ENCODE data around the gene IKZF1. TPM values are rescaled to one million over a fixed set of nuclear protein-coding genes. Genes with fewer than 3 reads are reported as not detected.

The IKZF1 gene
- total and polyA plus RNA-seq, 2 of the 13 experiments (the other 11 are each of a cell fraction or from before 2014, with no cell fraction given) = not detected

GRCh38 chr7:50411332-50411731, 106.8 kb downstream of the IKZF1 start:
- no peaks in the 10 kb centered on the region for H3K9me3 ChIP-seq (ENCODE audit: low read length)
- no peak overlapping the region for H2AFZ ChIP-seq (ENCODE audit: low read length)
- POLR2A ChIA-PET = no interaction called here
- intact Hi-C loops (cut with micrococcal nuclease; ENCODE audit: unreplicated experiment) = no loop called here
- no peak overlapping the region for H3K27ac ChIP-seq (ENCODE audit: extremely low read length, insufficient read depth, low read length)
- 19% methylated on average over 6 of the region's 6 CpGs for WGBS (ENCODE audit: low lambda C conversion rate)
- BruUV-seq (replicated peaks) = no TSS peak
- DNase-seq (ENCODE audit: low spot score) (no peak), ATAC-seq (no peak), FAIRE-seq (no peak)
- no peak overlapping the region for H3K4me3 ChIP-seq (replicated peaks in 1 of 3; ENCODE audit: insufficient read depth in 1 of 3, low read depth in 2 of 3, low read length in 3 of 3)
- TF ChIP-seq JUN (CRISPR knock-in tag; IDR thresholded peaks at IDR 0.05) (no peak), ZMAT3 (CRISPR knock-in tag; conservative IDR thresholded peaks at IDR 0.05) (no peak), ZNF672 (CRISPR knock-in tag; IDR thresholded peaks at IDR 0.05) (no peak), HNRNPK (IDR thresholded peaks at IDR 0.05; ENCODE audit: low read depth, low read length, poor library complexity, severe bottlenecking) (no peak), ZNF740 (CRISPR knock-in tag; IDR thresholded peaks at IDR 0.05) (no peak), PCBP1 (IDR thresholded peaks at IDR 0.05; ENCODE audit: borderline replicate concordance, low read depth, low read length) (no peak), BCL6 (CRISPR knock-in tag; IDR thresholded peaks at IDR 0.05) (no peak), ATF7-NPFF (CRISPR knock-in tag; IDR thresholded peaks at IDR 0.05; ENCODE audit: low read depth) (no peak), SAP130 (CRISPR knock-in tag; IDR thresholded peaks at IDR 0.05; ENCODE audit: low read depth) (no peak), DPF2 (CRISPR knock-in tag; IDR thresholded peaks at IDR 0.05; ENCODE audit: borderline replicate concordance, low read depth) (no peak), SRY (CRISPR knock-in tag; IDR thresholded peaks at IDR 0.05) (no peak), ARID4A (CRISPR knock-in tag; IDR thresholded peaks at IDR 0.05; ENCODE audit: borderline replicate concordance) (no peak), PTBP1 (IDR thresholded peaks at IDR 0.05; ENCODE audit: low read depth, low read length, poor library complexity, severe bottlenecking) (no peak)
- no peak overlapping the region for H3K9ac ChIP-seq (ENCODE audit: insufficient read depth, low read depth, low read length)
- no peak overlapping the region for H3K4me2 ChIP-seq (ENCODE audit: low read depth, low read length)
- in situ Hi-C loops (cut with HindIII; ENCODE audit: extremely low pct_ligation_motif_present, low pct_unique_long_range_greater_than_20kb) = loop anchor here (10.0 kb wide), 2 partner anchors 207 to 267 kb away; no protein-coding TSS in a partner anchor
- no peaks in the 10 kb centered on the region for H3K36me3 ChIP-seq (replicated peaks in 1 of 2; ENCODE audit: control insufficient read depth in 1 of 2, insufficient read depth in 2 of 2, low read length in 2 of 2)
- CTCF ChIA-PET (ENCODE audit: low intra/inter-chr PET ratio, low total read pairs) = no interaction called here
- peaks cover 0 to 21% of the 10 kb centered on the region in 2 experiments; a peak in 2 of 5 replicates for H3K27me3 ChIP-seq (ENCODE audit: control insufficient read depth in 1 of 2, insufficient read depth in 2 of 2, low read length in 2 of 2)
- H3K79me2 ChIP-seq (ENCODE audit: insufficient read depth, low read length) = no peaks in the 10 kb centered on the region
- no peaks in the 10 kb centered on the region for H3K4me1 ChIP-seq (ENCODE audit: insufficient read depth, low read length)
- H4K20me1 ChIP-seq (ENCODE audit: insufficient read depth, low read length) = no peaks in the 10 kb centered on the region
